HFF-Myc (cell line): ENCODE data around the gene MTTP.

Source experiments
- DNase-seq: peaks from one replicate; pipeline ENCODE4 v3.0.0-alpha.2; 2011; ENCODE audit warnings: low read depth; ENCODE audit errors: extremely low read depth
- H3K4me3 ChIP-seq: replicated peaks from 2 replicates; pipeline ENCODE4 v1.5.1; 2011; ENCODE audit warnings: low read depth, mild to moderate bottlenecking, control low read depth, low read length
- CTCF ChIP-seq: IDR thresholded peaks from 2 replicates; pipeline ENCODE4 v1.5.1; 2012; ENCODE audit warnings: mild to moderate bottlenecking, low read depth, low read length, control low read depth; ENCODE audit errors: missing control alignments

Gene MTTP

DNA sequence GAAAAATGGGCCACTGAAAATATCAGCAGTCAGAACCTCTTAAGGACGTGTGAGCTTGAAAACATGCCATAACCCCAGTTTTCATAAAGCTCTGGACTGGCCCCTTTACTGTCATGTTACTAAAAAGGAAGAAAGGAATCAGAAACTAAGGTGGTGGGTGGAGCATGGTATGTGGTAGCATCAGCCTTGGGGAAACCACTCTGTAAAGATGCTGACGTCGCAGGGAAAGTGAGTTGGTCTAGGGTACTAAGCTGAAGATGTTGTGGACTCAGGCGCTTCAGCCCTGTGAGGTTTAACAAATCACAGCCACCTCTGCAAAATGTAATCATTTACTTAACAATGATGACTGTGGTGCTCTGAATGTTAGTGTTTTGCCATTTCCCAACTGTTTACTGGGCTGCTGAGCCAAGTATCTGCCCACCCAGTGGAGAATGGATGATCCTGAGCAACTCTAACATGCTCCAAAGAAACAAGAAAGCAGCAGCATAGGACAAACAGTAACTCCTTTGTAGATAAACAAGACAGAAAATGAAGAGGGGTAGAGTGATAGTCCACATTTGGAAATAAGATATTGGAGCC, 49.6 kb downstream of the MTTP start:
- TF ChIP-seq CTCF = no peak
- no peak overlapping the region for H3K4me3 ChIP-seq
- no peak for DNase-seq

GRCh38 chr4:99625369-99625768, 50.7 kb downstream of the MTTP start:
- no peak for DNase-seq
- no peak overlapping the region for H3K4me3 ChIP-seq
- no peak for TF ChIP-seq CTCF

- H3K4me3 ChIP-seq = no peak overlapping the region
- DNase-seq = no peak
- TF ChIP-seq CTCF = no peak
Observed at GRCh38 chr4:99628040-99628439, 53.4 kb downstream of the MTTP start.

DNA sequence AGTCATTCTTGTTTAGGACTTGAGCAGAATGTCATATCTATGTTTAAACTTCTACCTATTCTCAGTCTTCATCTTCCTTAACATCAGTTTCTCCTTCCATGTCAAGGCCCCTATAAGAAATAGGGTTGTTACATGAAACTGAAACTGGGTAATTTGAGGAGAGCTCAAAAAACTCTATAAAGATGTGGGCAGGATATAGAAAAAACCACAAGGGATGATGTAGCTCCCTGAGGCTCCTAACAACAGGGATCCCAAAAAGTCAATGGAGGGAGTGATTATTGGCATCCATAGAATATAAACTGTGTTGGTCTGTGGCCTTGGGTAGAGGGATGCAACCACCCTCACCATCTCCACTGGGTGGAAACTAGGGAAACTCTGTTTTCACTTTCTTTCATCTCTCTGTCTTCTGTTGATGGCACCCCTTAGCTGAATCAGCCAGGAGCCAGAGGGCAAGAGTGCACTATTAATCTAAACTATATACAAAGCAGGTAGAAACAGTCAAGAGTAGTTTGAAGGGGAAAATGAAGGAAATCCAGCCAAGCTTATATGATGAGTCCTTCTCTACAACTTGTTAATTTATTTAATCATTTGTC, 55.4 kb downstream of the MTTP start:
- no peak for DNase-seq
- no peak for TF ChIP-seq CTCF
- no peak overlapping the region for H3K4me3 ChIP-seq

- TF ChIP-seq CTCF = no peak
- no peak for DNase-seq
- H3K4me3 ChIP-seq = no peak overlapping the region
Observed at GRCh38 chr4:99630857-99631360, 56.3 kb downstream of the MTTP start.

- no peak overlapping the region for H3K4me3 ChIP-seq
- DNase-seq = no peak
- no peak for TF ChIP-seq CTCF
Observed at GRCh38 chr4:99633772-99634171, 59.1 kb downstream of the MTTP start.
